Activated CD4-positive, alpha-beta T cell treated with anti-CD3 and anti-CD28 coated beads for 36 hours (primary cell): ENCODE measurements around the gene LRMDA. TPM values are rescaled to one million over a fixed set of nuclear protein-coding genes. Genes with fewer than 3 reads are reported as not detected.

Experiments
- ATAC-seq: fragments of 200-7000 bp; cut with Tn5 transposase; one replicate; pipeline ENCODE4 v1.10.0; 2021; ENCODE audit warnings: mild to moderate bottlenecking, moderate library complexity
- CTCF ChIA-PET: fragments of 350-600 bp; sonication (Branson Sonifier 250); formaldehyde crosslinking; loops from one replicate; lab custom pipeline; 2021; ENCODE audit warnings: antibody characterized with exemption; lab: Charles Lee
- POLR2A ChIA-PET: fragments of 350-600 bp; sonication (Branson Sonifier 250); formaldehyde crosslinking; loops from one replicate; lab custom pipeline; 2021; ENCODE audit warnings: antibody characterized with exemption, inconsistent platforms; lab: Charles Lee
- DNase-seq: peaks from one replicate; pipeline ENCODE4 v3.0.0-alpha.2; 2020
- H3K27ac Mint-ChIP-seq: one replicate; pipeline ENCODE4 v1.8.0; 2021; ENCODE audit warnings: mixed read lengths
- H3K27me3 Mint-ChIP-seq: one replicate; pipeline ENCODE4 v1.8.0; 2021; ENCODE audit warnings: mixed read lengths
- H3K36me3 Mint-ChIP-seq: one replicate; pipeline ENCODE4 v1.8.0; 2021; ENCODE audit warnings: low read depth, mixed read lengths
- H3K4me1 Mint-ChIP-seq: one replicate; pipeline ENCODE4 v1.8.0; 2021; ENCODE audit warnings: mixed read lengths
- H3K4me3 Mint-ChIP-seq: one replicate; pipeline ENCODE4 v1.8.0; 2021; ENCODE audit warnings: mild to moderate bottlenecking, moderate library complexity, mixed read lengths
- H3K9me3 Mint-ChIP-seq: one replicate; pipeline ENCODE4 v1.8.0; 2021; ENCODE audit warnings: low read depth, mixed read lengths
- intact Hi-C, 2 experiments: fragments of 100-400 bp; cut with DNase I in 1 of 2; cut with micrococcal nuclease in 1 of 2; formaldehyde crosslinking; loops; one replicate each; pipeline versions ENCODE4 v1.14.2 to v1.15.1; 2022 to 2024; cut with DNase I, micrococcal nuclease
- total RNA-seq, 2 experiments: library from RNA; stranded (reverse); gene quantifications; one replicate each; pipeline ENCODE4 v1.2.3, GENCODE V29; 2021

Gene LRMDA
- total RNA-seq, 2 experiments from 2014 or later: not detected

- Mint-ChIP-seq H3K4me1 (no peaks in the 10 kb centered on the region), H3K27me3 (peaks cover 2% of the 10 kb centered on the region), H3K27ac (no peak overlapping the region), H3K36me3 (no peaks in the 10 kb centered on the region), H3K9me3 (peaks cover 7% of the 10 kb centered on the region), H3K4me3 (no peak overlapping the region)
- CTCF ChIA-PET: no interaction called here
- POLR2A ChIA-PET: no interaction called here
- intact Hi-C loops: no loop called here
- ATAC-seq (no peak), DNase-seq (no peak)
These were observed 396.2 kb downstream of the LRMDA start for GRCh38 chr10:75827587-75828021.

- ChIA-PET POLR2A (no interaction called here), CTCF (no interaction called here)
- H3K27ac Mint-ChIP-seq: no peak overlapping the region
- no peaks in the 10 kb centered on the region for H3K4me1 Mint-ChIP-seq
- H3K27me3 Mint-ChIP-seq: peaks cover 3% of the 10 kb centered on the region
- H3K36me3 Mint-ChIP-seq: no peaks in the 10 kb centered on the region
- H3K9me3 Mint-ChIP-seq: peaks cover 7% of the 10 kb centered on the region
- intact Hi-C loops: no loop called here
- ATAC-seq (no peak), DNase-seq (no peak)
- H3K4me3 Mint-ChIP-seq: no peak overlapping the region
These were observed 397.0 kb downstream of the LRMDA start for GRCh38 chr10:75828413-75828812.

GRCh38 chr10:75836064-75836463, 404.6 kb downstream of the LRMDA start:
- no peaks in the 10 kb centered on the region for H3K4me1 Mint-ChIP-seq
- POLR2A ChIA-PET: no interaction called here
- peaks cover 12% of the 10 kb centered on the region for H3K27me3 Mint-ChIP-seq
- no peaks in the 10 kb centered on the region for H3K36me3 Mint-ChIP-seq
- H3K4me3 Mint-ChIP-seq: no peak overlapping the region
- CTCF ChIA-PET: no interaction called here
- DNase-seq: no peak
- peaks cover 5% of the 10 kb centered on the region for H3K9me3 Mint-ChIP-seq
- H3K27ac Mint-ChIP-seq: no peak overlapping the region
- intact Hi-C loops: no loop called here
- ATAC-seq: no peak

GRCh38 chr10:75838486-75838885, 407.1 kb downstream of the LRMDA start:
- intact Hi-C loops: no loop called here
- DNase-seq (no peak), ATAC-seq (no peak)
- ChIA-PET POLR2A (no interaction called here), CTCF (no interaction called here)
- Mint-ChIP-seq H3K4me1 (no peaks in the 10 kb centered on the region), H3K36me3 (no peaks in the 10 kb centered on the region), H3K9me3 (no peaks in the 10 kb centered on the region), H3K4me3 (no peak overlapping the region), H3K27me3 (peaks cover 8% of the 10 kb centered on the region), H3K27ac (no peak overlapping the region)

GRCh38 chr10:75839020-75839419, 407.6 kb downstream of the LRMDA start:
- CTCF ChIA-PET: no interaction called here
- no peaks in the 10 kb centered on the region for H3K9me3 Mint-ChIP-seq
- H3K4me3 Mint-ChIP-seq: no peak overlapping the region
- H3K27me3 Mint-ChIP-seq: peaks cover 8% of the 10 kb centered on the region
- ATAC-seq (no peak), DNase-seq (no peak)
- intact Hi-C loops: no loop called here
- no peaks in the 10 kb centered on the region for H3K4me1 Mint-ChIP-seq
- POLR2A ChIA-PET: no interaction called here
- no peaks in the 10 kb centered on the region for H3K36me3 Mint-ChIP-seq
- H3K27ac Mint-ChIP-seq: no peak overlapping the region

- POLR2A ChIA-PET: no interaction called here
- Mint-ChIP-seq H3K27ac (no peak overlapping the region), H3K27me3 (peaks cover 8% of the 10 kb centered on the region), H3K36me3 (no peaks in the 10 kb centered on the region), H3K9me3 (no peaks in the 10 kb centered on the region), H3K4me1 (no peaks in the 10 kb centered on the region), H3K4me3 (no peak overlapping the region)
- CTCF ChIA-PET: no interaction called here
- DNase-seq (no peak), ATAC-seq (no peak)
- intact Hi-C loops: no loop called here
These were observed 409.8 kb downstream of the LRMDA start for GRCh38 chr10:75841266-75841665.

GRCh38 chr10:75845176-75845947, 413.9 kb downstream of the LRMDA start:
- Mint-ChIP-seq H3K27me3 (peaks cover 2% of the 10 kb centered on the region), H3K4me1 (no peaks in the 10 kb centered on the region), H3K4me3 (no peak overlapping the region), H3K36me3 (no peaks in the 10 kb centered on the region), H3K27ac (no peak overlapping the region), H3K9me3 (no peaks in the 10 kb centered on the region)
- DNase-seq (no peak), ATAC-seq (no peak)
- intact Hi-C loops: no loop called here
- POLR2A ChIA-PET: no interaction called here
- CTCF ChIA-PET: interaction anchor here (0.6 to 1.0 kb wide), 4 partner anchors 8 to 202 kb away, joined by 3 read pairs; no protein-coding TSS in a partner anchor

- Mint-ChIP-seq H3K4me3 (no peak overlapping the region), H3K4me1 (no peaks in the 10 kb centered on the region), H3K27ac (no peak overlapping the region), H3K27me3 (peaks cover 2% of the 10 kb centered on the region), H3K9me3 (no peaks in the 10 kb centered on the region), H3K36me3 (no peaks in the 10 kb centered on the region)
- ChIA-PET POLR2A (no interaction called here), CTCF (no interaction called here)
- DNase-seq: no peak
- no peak for ATAC-seq
- intact Hi-C loops: no loop called here
These were observed 416.1 kb downstream of the LRMDA start for GRCh38 chr10:75847477-75847876.

- Mint-ChIP-seq H3K4me1 (no peaks in the 10 kb centered on the region), H3K27me3 (no peaks in the 10 kb centered on the region), H3K4me3 (no peak overlapping the region), H3K36me3 (no peaks in the 10 kb centered on the region), H3K9me3 (no peaks in the 10 kb centered on the region), H3K27ac (no peak overlapping the region)
- CTCF ChIA-PET: no interaction called here
- POLR2A ChIA-PET: no interaction called here
- no peak for DNase-seq
- intact Hi-C loops: no loop called here
- no peak for ATAC-seq
These were observed 420.3 kb downstream of the LRMDA start for GRCh38 chr10:75851580-75852345.

- DNase-seq: no peak
- H3K27ac Mint-ChIP-seq: no peak overlapping the region
- no peaks in the 10 kb centered on the region for H3K9me3 Mint-ChIP-seq
- H3K36me3 Mint-ChIP-seq: no peaks in the 10 kb centered on the region
- ChIA-PET POLR2A (no interaction called here), CTCF (interaction anchor here (0.8 kb wide), 1 partner anchor 191 kb away, joined by 3 read pairs; no protein-coding TSS in a partner anchor)
- intact Hi-C loops: no loop called here
- ATAC-seq: no peak
- no peaks in the 10 kb centered on the region for H3K4me1 Mint-ChIP-seq
- no peak overlapping the region for H3K4me3 Mint-ChIP-seq
- H3K27me3 Mint-ChIP-seq: no peaks in the 10 kb centered on the region
These were observed 421.5 kb downstream of the LRMDA start for GRCh38 chr10:75852851-75853484.

GRCh38 chr10:75857269-75857846, 425.9 kb downstream of the LRMDA start:
- no peaks in the 10 kb centered on the region for H3K27me3 Mint-ChIP-seq
- intact Hi-C loops: no loop called here
- H3K9me3 Mint-ChIP-seq: no peaks in the 10 kb centered on the region

More at GRCh38 chr10:75857269-75857846, 425.9 kb downstream of the LRMDA start:
- H3K4me3 Mint-ChIP-seq: no peak overlapping the region
- no peak overlapping the region for H3K27ac Mint-ChIP-seq
- DNase-seq (no peak), ATAC-seq (no peak)
- POLR2A ChIA-PET: no interaction called here
- no peaks in the 10 kb centered on the region for H3K4me1 Mint-ChIP-seq
- no peaks in the 10 kb centered on the region for H3K36me3 Mint-ChIP-seq
- CTCF ChIA-PET: no interaction called here
